Activated CD4-positive, CD25-positive, alpha-beta regulatory T cell treated with anti-CD3 and anti-CD28 coated beads, Interleukin-2, amount 50 U/mL, for 24 hours (primary cell): ENCODE results near the gene EMB.
"Not testable (repeated sequence)": the region's sequence is repeated elsewhere in the genome, so short reads cannot be mapped to it uniquely, and the experiment has no call there.

Source experiments
- ATAC-seq, 2 donors: fragments of 150-1000 bp; cut with Tn5 transposase; one replicate each; pipeline ENCODE4 v1.10.0; 2021; ENCODE audit warnings: mild to moderate bottlenecking in 1 of 2, moderate library complexity in 1 of 2

Gene EMB

DNA sequence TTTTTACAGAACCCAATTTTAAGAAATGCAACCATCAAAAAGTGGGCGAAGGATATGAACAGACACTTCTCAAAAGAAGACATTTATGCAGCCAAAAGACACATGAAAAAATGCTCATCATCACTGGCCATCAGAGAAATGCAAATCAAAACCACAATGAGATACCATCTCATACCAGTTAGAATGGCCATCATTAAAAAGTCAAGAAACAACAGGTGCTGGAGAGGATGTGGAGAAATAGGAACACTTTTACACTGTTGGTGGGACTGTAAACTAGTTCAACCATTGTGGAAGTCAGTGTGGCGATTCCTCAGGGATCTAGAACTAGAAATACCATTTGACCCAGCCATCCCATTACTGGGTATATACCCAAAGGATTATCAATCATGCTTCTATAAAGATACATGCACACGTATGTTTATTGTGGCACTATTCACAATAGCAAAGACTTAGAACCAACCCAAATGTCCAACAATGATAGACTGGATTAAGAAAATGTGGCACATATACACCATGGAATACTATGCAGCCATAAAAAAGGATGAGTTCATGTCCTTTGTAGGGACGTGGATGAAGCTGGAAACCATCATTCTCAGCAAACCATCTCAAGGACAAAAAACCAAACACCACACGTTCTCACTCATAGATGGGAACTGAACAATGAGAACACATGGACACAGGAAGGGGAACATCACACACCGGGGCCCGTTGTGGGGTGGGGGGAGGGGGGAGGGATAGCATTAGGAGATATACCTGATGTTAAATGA is 19.7 kb downstream of the EMB start:
- ATAC-seq: not testable (repeated sequence)

DNA sequence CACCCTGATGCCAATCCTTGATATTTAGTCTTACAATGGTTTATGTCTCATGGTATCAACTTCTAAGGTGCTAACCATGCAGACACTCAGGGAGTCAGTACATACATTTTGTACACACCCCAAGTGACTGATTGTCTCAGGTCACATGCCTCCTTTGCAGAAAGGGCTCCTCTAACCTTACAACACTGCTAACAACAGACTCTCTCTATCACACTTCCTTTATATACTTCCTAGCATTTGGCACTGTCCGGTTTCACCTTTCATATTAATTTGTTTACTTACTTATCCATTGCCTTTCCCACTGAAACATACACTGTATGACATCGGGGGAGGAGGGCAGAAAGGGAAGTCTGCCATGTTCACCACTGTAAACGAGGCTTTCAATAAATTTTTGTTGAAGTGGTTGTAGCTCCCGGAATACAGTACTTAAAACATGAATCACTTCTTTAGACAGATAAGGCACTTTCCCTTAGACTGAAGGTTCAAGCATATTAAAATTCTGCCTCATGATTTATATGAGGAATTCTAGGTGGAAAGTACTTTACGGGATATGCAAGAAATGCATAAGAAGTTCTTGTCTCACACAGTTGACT is 20.6 kb downstream of the EMB start:
- ATAC-seq: peak in 1 of 2 donors; percentile 13

DNA sequence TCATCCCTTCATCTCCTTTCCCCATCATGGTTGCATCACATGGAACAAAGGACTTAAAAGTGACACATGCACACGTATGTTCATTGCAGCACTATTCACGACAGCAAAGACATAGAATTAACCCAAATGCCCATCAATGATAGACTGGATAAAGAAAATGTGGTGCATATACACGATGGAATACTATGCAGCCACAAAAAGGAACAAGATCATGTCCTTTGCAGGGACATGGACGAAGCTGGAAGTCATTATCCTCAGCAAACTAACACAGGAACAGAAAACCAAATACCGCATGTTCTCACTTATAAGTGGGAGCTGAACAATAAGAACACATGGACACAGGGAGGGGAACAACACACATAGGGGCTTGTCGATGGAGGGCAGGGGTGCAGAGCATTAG is 21.4 kb downstream of the EMB start:
- ATAC-seq: not testable (repeated sequence)

DNA sequence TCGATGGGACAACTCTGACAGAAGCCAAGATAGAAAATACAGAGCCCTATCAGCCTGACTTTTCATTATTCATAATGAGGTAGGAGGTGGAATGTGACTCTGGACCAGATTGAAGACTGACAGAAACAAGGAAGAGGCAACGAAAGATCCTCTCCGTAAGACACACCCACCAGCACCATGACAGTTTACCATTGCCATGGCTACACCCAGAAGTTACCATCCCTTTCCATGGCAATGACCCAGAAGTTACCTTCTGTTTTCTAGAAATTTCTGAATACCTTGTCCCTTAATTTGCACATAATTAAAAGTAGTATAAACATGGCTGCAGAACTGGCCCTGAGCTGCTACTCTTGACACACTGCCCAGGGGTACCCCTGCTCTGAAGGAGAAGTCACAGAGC is 24.5 kb downstream of the EMB start:
- not testable (repeated sequence) for ATAC-seq

DNA sequence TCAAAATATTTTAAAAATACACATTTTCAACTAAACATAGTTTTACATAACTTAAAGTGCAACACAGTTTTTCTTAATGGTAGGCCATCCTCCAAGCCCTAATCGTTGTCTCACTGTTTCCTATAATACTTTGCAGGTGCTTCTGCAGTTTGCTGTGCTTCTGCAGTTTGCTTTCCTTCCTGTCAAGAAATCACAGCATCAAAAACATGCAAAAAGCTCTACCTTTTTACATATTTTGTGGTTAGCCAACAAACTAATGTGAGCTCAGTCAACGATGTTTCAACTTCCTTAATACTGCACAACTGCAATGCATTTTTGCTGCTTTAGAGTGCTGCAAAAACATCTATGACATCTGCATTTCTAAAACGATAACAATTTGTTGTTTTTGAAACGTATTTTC is 25.2 kb downstream of the EMB start:
- ATAC-seq: peak; percentile 36 to 46

DNA sequence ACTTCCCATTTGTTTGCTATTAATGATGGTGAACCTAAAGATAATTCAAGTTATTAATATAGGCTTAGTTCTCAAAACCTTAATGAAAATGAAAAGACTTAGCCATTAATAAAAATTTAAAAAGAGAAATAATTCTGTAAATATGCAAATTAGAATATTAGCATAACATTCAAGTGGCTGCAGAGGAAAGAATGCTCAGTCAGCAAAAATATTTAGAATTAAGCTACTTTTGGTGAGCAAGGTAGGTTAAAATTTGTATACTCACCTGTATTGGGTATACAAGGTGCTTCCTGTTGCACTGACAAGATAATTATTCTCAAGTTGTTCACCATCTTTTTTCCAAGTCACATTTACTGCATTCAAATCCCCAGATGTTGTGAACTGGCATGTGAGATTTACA is 30.2 kb downstream of the EMB start:
- not testable (repeated sequence) for ATAC-seq

DNA sequence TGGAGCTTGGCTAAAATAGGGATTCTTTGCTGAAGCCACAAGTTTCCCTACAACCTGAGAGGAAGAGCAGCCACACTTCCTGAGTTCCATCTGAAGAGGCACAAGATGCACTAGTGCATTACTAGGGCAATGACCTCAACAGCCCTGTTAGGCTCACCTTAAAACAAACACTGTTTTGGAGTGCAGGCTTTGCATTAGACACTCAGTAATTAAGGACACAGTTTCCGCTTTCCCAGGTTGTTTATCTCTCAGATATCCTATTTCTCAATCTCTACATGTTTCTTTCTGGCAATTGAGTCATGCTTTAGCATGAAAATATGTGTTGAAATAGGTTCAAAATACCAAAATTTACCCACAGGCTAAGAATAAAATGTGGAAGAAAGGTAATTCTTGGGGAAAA is 34.2 kb downstream of the EMB start:
- ATAC-seq: no peak

DNA sequence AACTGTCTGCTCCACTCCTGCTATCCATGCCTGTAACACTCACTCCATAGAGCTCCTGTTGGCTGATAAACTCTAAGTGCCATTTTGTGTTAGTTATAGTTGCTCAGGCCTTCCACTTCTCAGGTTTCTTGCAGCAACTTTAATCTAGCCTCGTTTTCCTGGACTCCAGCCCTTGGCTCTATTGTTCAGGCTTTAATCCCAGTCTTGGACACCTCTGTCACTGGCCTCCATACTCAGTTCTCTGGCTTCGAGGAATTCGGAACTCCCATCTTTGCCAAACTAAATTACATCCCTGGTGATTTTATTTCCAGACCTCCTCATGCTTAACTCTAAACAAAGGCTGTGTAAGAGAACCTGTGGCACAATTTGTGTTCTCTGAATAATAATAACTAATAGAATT is 39.8 kb downstream of the EMB start:
- ATAC-seq: no peak

DNA sequence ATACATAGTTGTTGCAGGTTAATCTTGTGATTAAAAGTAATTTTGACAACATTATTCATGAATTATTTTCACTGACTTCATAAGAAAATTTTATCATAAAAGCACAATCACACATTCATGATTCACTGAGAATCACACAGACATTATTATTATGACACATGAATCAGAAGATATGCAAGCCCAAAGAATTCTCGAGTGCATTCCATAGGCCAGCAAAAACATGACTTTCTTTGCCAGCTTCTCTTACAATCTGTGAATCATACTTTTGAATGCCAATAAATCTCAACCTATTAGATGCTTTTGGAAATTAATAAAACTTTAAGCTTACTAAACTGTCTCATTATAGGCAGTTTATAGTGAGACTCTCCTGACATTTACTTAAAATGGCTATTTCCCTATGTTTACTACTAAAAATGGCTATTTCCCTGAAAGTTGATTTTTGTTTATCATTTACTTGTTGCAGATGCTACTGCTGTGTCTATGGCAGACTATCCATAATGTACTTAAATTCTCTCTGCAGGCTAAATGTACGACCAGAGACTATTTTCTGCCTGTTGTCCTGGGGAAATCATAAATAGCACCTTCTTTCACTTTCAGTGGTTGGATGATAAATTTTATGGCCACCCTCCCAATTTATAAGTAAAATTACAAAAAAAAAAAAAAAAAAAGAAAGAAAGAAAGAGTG is 47.0 kb downstream of the EMB start:
- ATAC-seq: not testable (repeated sequence)

DNA sequence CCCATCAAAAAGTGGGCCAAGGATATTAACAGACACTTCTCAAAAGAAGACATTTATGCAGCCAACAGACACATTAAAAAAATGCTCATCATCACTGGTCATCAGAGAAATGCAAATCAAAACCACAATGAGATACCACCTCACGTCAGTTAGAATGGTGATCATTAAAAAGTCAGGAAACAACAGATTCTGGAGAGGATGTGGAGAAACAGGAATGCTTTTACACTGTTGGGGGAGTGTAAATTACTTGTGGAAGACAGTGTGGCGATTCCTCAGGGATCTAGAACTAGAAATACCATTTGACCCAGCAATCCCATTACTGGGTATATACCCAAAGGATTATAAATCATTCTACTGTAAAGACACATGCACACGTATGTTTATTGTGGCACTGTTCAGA is 48.8 kb downstream of the EMB start:
- ATAC-seq: not testable (repeated sequence)

DNA sequence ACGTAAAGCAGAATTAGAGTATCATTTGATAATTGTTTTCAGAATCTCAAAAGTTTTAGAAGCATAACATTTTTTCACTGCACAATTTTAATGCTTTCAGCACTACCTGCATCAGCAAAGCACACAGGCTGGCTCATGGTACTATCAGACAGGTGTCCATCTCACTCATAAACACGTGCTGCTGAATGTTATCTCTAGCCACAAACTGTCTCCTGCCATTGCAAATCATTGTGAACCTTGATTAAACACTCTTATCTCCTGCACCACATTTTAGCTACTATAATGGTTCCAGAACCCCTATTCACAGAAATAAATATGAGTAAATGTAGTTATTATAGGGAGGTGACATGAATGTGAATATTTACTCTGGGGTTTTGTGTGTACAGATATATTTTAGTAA is 56.7 kb downstream of the EMB start:
- ATAC-seq: not testable (repeated sequence)

DNA sequence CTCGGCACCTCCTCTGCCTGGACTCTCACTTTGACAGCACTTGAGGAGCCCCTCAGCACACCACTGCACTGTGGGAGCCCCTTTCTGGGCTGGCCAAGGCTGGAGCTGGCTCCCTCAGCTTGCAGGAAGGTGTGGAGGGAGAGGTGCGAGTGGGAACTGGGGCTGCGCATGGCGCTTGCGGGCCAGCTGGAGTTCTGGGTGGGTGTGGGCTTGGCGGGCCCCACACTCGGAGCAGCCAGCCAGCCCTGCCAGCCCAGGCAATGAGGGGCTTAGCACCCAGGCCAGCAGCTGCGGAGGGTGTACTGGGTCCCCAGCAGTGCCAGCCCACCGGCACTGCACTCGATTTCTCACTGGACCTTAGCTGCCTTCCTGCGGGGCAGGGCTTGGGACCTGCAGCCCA is 64.4 kb downstream of the EMB start:
- not testable (repeated sequence) for ATAC-seq

DNA sequence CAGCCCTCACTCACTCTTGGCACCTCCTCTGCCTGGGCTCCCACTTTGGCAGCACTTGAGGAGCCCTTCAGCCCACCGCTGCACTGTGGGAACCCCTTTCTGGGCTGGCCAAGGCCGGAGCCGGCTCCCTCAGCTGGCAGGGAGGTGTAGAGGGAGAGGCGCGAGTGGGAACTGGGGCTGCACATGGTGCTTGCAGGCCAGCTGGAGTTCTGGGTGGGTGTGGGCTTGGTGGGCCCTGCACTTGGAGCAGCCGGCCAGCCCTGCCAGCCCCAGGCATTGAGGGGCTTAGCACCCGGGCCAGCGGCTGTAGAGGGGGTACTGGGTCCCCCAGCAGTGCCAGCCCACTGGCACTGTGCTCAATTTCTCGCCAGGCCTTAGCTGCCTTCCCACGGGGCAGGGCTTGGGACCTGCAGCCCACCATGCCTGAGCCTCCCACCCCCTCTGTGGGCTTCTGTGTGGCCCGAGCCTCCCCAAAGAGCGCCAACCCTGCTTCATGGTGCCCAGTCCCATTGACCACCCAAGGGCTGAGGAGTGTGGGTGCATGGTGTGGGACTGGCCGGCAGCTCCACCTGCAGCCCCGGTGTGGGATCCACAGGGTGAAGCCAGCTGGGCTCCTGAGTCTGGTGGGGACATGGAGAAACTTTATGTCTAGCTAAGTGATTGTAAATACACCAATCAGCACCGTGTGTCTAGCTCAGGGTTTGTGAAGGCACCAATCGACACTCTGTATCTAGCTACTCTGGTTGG is 71.6 kb downstream of the EMB start:
- not testable (repeated sequence) for ATAC-seq

DNA sequence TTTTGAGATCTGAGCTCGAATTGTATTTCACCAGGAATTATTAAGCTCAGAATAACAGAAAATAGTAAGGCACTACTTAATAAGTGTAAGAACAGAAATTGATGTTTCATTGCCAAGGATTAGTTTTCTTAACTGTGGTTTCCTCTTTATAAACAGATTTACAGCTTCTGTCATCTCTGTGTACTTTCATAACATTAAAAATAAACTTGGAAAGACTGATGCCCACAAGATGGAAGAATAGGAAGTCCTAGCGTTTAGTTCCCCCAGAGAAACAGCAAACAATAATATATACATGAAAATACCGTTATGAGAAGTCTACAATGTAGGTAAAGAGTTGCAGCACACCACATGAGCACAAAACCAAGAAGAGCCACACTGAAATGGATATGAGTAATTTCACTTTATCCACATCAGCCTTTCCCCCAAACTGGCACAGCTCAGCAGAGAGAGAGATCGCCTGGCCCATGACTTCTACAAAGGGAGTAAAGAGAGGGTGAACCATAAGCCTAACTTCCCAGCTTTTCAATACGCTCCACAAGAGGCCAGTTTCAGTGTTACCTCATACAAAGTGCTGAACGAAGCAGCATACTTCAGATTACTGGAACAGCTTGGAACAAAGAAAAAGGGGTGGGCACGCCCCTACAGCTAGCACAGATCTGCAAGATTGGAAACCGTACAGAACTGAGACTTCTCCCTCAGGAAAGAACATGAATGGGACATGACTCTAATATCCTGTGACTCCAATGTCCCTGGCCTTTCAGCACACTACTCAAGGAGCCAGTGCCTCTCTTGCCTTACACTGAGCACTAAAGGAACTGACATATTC is 75.4 kb downstream of the EMB start:
- no peak for ATAC-seq

DNA sequence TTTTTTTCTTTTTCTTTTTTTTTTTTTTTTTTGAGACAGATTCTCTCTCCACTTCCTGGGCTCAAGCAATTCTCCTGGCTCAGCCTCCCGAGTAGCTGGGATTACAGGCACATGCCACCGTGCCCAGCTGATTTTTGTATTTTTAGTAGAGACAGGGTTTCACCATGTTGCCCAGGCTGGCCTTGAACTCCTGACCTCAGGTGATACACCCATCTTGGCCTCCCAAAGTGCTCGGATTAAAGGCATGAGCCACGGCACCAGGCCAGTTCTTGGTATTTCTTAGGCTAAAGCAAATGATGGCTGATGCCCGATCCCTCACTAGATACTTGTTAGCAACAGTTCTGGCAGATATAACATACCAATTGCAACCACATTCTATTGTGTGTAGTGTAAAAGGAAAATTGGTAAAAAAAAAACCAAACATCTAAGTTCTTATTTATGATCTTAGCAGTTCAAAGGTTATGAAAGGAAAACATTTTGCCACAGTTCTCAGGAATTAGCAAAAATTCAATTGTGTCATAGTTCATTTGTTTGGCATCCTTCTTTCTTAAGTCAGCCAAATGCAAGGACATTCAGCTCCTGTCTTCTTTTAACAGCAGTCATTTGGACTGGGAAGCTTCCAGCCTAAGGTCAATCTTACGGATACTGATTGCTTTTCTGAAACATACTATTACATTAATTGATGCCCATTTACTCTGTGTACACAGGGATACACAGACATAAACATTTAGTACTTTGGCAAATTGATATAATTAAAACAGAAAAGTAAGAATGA is 76.4 kb downstream of the EMB start:
- not testable (repeated sequence) for ATAC-seq

DNA sequence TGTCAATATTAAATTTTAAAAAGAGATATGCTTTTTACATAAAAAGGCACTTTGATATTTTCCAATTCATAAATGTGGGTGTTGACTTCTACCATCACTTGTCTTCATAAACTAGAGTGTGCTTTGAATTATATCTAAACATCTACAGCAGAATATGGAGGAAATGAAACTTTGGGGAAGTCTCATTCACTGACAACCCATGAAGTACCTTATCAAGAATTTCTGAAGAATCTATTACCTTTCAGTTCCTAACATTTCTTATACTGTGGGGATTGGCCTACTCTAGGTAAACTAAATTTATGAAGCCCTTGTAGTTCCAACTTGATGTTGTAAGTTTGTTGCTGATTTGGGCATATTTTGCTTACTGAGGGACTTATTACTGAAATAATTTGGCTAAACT is 81.9 kb downstream of the EMB start:
- no peak for ATAC-seq

DNA sequence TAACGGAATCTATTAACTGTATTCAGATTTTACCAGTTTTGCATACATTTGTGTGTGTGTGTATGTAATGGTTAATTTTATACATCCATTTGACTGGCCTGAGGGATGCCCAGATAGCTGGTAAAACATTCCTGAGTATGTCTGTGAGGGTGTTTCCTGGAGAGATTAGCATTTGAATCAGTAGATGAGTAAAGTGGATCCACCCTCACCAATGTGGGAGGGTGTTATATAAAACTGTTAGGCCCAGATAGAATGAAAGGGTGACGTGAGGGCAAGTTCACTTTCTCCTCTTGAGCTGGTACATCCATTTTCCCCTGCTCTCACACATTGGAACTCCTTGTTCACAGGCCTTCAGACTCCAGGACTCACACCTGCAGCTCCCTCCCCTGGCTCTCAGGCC is 88.7 kb downstream of the EMB start:
- ATAC-seq: no peak
